Measurements from ENCODE around the gene NOP9. TPM values are rescaled to one million over a fixed set of nuclear protein-coding genes. Genes with fewer than 3 reads are reported as not detected.

NOP9 gene
- total RNA-seq, 1 experiment from 2014 or later, result 25.3 TPM

DNA sequence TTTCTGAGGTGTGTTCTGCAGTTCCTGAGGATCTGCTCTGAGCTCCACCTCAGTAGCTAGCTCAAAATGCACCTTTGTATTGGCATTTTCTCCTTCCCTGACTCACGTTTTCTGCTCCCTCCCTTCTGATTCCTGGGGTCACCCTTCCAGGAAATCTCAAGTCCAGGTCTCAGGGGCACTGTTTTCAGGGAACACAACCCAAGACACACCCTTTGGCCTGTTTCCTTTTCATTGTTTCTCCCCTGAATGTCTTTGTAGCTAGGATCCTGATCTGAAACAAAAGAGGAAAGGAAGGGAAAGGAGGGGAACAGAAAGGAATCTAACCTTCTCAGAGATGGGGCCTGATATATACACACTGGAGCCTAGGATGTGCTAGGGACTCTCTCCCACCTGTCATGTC, 47.5 kb downstream of the NOP9 start:
- POLR2A ChIA-PET, result no interaction called here
- no peak overlapping the region for H3K27ac ChIP-seq (ENCODE audit: low read length)
- in situ Hi-C loops (cut with HindIII; ENCODE audit: low pct_unique_long_range_greater_than_20kb, low sequenced_read_pairs) (no loop called here), intact Hi-C loops (cut with micrococcal nuclease; ENCODE audit: unreplicated experiment) (no loop called here)
- BruUV-seq (replicated peaks), result no TSS peak
- no peaks in the 10 kb centered on the region for H3K9me3 ChIP-seq (ENCODE audit: control insufficient read depth, insufficient read depth, low read depth, low read length)
- H3K4me3 ChIP-seq (ENCODE audit: low read depth in 2 of 2, low read length in 2 of 2), result no peak overlapping the region
- no peaks in the 10 kb centered on the region for H3K4me1 ChIP-seq (ENCODE audit: control insufficient read depth, insufficient read depth, low read length)
- DNase-seq (ENCODE audit: low read depth, low spot score), result no peak
- H3K27me3 ChIP-seq (ENCODE audit: control insufficient read depth, insufficient read depth, low read length), result no peaks in the 10 kb centered on the region
- CTCF ChIA-PET, result no interaction called here
- H3K36me3 ChIP-seq (ENCODE audit: control insufficient read depth, insufficient read depth, low read length), result no peaks in the 10 kb centered on the region
- TF ChIP-seq SIN3A (IDR thresholded peaks at IDR 0.05; ENCODE audit: borderline replicate concordance, insufficient read depth, low read depth, low read length), result no peak
- TF ChIP-seq POLR2AphosphoS5 (IDR thresholded peaks at IDR 0.05; ENCODE audit: low read depth, low read length), result no peak
- no peak for TF ChIP-seq TCF7L2 (IDR thresholded peaks at IDR 0.05; ENCODE audit: low read depth, low read length)
- no peak for TF ChIP-seq REST (IDR thresholded peaks at IDR 0.05; ENCODE audit: insufficient read depth in 1 of 2, low read depth in 2 of 2, low read length in 1 of 2)
- TF ChIP-seq, protein P1, sequence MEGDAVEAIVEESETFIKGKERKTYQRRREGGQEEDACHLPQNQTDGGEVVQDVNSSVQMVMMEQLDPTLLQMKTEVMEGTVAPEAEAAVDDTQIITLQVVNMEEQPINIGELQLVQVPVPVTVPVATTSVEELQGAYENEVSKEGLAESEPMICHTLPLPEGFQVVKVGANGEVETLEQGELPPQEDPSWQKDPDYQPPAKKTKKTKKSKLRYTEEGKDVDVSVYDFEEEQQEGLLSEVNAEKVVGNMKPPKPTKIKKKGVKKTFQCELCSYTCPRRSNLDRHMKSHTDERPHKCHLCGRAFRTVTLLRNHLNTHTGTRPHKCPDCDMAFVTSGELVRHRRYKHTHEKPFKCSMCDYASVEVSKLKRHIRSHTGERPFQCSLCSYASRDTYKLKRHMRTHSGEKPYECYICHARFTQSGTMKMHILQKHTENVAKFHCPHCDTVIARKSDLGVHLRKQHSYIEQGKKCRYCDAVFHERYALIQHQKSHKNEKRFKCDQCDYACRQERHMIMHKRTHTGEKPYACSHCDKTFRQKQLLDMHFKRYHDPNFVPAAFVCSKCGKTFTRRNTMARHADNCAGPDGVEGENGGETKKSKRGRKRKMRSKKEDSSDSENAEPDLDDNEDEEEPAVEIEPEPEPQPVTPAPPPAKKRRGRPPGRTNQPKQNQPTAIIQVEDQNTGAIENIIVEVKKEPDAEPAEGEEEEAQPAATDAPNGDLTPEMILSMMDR (IDR thresholded peaks at IDR 0.05), result no peak
- no peak for ATAC-seq

- ChIA-PET CTCF (interaction anchor here (0.6 kb wide), 2 partner anchors 12 to 15 kb away, joined by 6 to 7 read pairs; no protein-coding TSS in a partner anchor), POLR2A (no interaction called here)
- Histone ChIP-seq H3K27me3 (ENCODE audit: control insufficient read depth, insufficient read depth, low read length) (no peaks in the 10 kb centered on the region), H3K9me3 (ENCODE audit: control insufficient read depth, insufficient read depth, low read depth, low read length) (no peaks in the 10 kb centered on the region), H3K4me3 (ENCODE audit: low read depth in 2 of 2, low read length in 2 of 2) (no peak overlapping the region), H3K27ac (ENCODE audit: low read length) (no peak overlapping the region), H3K4me1 (ENCODE audit: control insufficient read depth, insufficient read depth, low read length) (no peaks in the 10 kb centered on the region), H3K36me3 (ENCODE audit: control insufficient read depth, insufficient read depth, low read length) (no peaks in the 10 kb centered on the region)
- no peak for ATAC-seq
- no TSS peak for BruUV-seq (replicated peaks)
- no peak for DNase-seq (ENCODE audit: low read depth, low spot score)
- in situ Hi-C loops (cut with HindIII; ENCODE audit: low pct_unique_long_range_greater_than_20kb, low sequenced_read_pairs), result no loop called here
- intact Hi-C loops (cut with micrococcal nuclease; ENCODE audit: unreplicated experiment), result no loop called here
- TF ChIP-seq, protein P1 (IDR thresholded peaks at IDR 0.05), result no peak
- no peak for TF ChIP-seq POLR2AphosphoS5 (IDR thresholded peaks at IDR 0.05; ENCODE audit: low read depth, low read length)
- TF ChIP-seq SIN3A (IDR thresholded peaks at IDR 0.05; ENCODE audit: borderline replicate concordance, insufficient read depth, low read depth, low read length), result no peak
- no peak for TF ChIP-seq TCF7L2 (IDR thresholded peaks at IDR 0.05; ENCODE audit: low read depth, low read length)
- no peak for TF ChIP-seq REST (IDR thresholded peaks at IDR 0.05; ENCODE audit: insufficient read depth in 1 of 2, low read depth in 2 of 2, low read length in 1 of 2)
Observed at GRCh38 chr14:24348186-24348585, 48.5 kb downstream of the NOP9 start.
